Measurements from ENCODE around the gene TIGIT.

The TIGIT gene

GRCh38 chr3:114344492-114344891, 50.7 kb downstream of the TIGIT start:
- no peak for DNase-seq
- peaks cover 10% of the 10 kb centered on the region for H3K4me1 Mint-ChIP-seq
- TF ChIP-seq CTCF (IDR thresholded peaks at IDR 0.05) = no peak
- peaks cover 2% of the 10 kb centered on the region for H3K36me3 Mint-ChIP-seq (ENCODE audit: low read depth)
- no peak overlapping the region for H3K27ac Mint-ChIP-seq
- H3K9me3 Mint-ChIP-seq = no peaks in the 10 kb centered on the region
- H3K27me3 Mint-ChIP-seq (ENCODE audit: low read depth, poor library complexity) = no peaks in the 10 kb centered on the region
- no peak overlapping the region for H3K4me3 Mint-ChIP-seq

DNA sequence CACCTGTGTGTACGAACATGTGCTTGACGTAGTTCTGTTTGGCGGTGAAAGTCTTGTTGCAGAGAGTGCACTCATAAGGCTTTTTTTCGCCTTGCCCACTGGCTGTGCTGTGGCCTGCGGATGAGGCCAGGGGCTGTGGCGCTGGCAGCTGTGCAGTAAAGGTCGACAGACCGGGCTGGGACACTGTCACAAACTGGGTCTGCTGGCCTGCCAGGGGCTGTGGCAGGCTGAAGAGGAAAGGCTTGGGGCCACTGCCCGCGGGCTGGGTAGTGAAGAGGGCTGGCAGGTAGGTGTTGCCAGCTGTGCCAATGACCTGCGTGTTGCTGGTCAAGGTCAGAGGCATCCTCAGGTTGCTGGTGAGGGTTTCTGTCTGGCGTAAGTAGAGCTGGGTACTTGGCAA, 56.4 kb downstream of the TIGIT start:
- Mint-ChIP-seq H3K27ac (no peak overlapping the region), H3K4me1 (peaks cover 10% of the 10 kb centered on the region), H3K36me3 (ENCODE audit: low read depth) (peaks cover 15% of the 10 kb centered on the region), H3K9me3 (no peaks in the 10 kb centered on the region), H3K27me3 (ENCODE audit: low read depth, poor library complexity) (no peaks in the 10 kb centered on the region), H3K4me3 (no peak overlapping the region)
- TF ChIP-seq CTCF (IDR thresholded peaks at IDR 0.05) = no peak
- DNase-seq = no peak

DNA sequence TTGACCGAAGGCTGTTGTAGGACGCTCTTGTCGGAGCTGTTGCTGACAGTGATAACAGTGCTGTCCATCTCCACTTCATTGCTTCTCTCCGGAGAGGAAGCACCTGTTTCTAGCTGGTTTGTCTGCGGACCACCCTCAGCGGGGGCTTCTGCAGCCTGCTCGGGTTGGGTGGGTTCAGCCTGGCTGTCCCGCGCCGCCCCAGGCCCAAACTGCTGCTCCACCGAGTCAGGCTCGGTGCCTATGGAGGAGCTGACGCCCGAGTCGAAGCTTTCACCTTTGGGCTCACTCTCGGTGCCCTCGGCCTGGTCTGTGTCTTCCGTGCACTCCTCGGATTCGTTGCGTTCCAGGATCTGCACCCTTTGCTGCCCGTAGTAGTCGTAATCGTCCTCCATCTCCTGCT, 56.9 kb downstream of the TIGIT start:
- peaks cover 8% of the 10 kb centered on the region for H3K4me1 Mint-ChIP-seq
- no peak overlapping the region for H3K27ac Mint-ChIP-seq
- no peaks in the 10 kb centered on the region for H3K9me3 Mint-ChIP-seq
- no peaks in the 10 kb centered on the region for H3K27me3 Mint-ChIP-seq (ENCODE audit: low read depth, poor library complexity)
- H3K4me3 Mint-ChIP-seq = no peak overlapping the region
- no peak for TF ChIP-seq CTCF (IDR thresholded peaks at IDR 0.05)
- peaks cover 15% of the 10 kb centered on the region for H3K36me3 Mint-ChIP-seq (ENCODE audit: low read depth)
- no peak for DNase-seq

DNA sequence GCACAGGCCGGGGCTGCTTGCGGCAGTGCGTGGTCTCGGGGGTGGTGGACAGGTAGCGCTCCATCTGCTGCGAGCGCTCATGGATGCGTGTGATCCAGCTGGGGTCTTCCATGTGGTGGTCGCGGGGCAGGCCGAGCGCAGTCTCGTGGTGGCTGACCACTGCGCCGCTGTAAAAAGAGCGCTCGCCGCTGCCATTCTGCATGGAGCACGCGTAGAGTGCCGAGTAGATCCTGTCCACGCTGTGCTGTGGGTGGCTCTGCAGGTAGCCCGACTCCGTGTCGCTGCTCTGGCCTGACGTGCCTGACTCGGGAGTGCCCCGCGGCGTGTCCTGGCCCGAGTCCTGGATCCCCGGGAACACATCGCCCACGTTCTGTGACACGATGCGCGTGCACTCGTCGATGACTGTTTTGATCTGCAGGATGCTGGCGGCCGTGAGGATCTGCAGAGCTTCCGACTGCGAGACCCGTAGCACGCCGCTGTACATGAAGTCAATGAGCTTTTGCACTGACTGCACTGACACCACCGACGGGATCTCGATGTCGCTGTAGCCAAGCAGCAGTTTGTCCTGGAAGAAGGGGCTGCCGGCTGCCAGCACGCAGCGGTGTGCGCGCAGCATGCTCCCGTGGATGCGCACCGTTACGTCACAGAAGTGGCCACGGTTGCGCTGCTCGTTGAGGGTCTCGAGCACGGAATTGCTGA, 57.4 kb downstream of the TIGIT start:
- Mint-ChIP-seq H3K27ac (no peak overlapping the region), H3K36me3 (ENCODE audit: low read depth) (peaks cover 15% of the 10 kb centered on the region), H3K4me1 (peaks cover 4% of the 10 kb centered on the region), H3K4me3 (no peak overlapping the region), H3K27me3 (ENCODE audit: low read depth, poor library complexity) (no peaks in the 10 kb centered on the region), H3K9me3 (no peaks in the 10 kb centered on the region)
- no peak for TF ChIP-seq CTCF (IDR thresholded peaks at IDR 0.05)
- DNase-seq = no peak

DNA sequence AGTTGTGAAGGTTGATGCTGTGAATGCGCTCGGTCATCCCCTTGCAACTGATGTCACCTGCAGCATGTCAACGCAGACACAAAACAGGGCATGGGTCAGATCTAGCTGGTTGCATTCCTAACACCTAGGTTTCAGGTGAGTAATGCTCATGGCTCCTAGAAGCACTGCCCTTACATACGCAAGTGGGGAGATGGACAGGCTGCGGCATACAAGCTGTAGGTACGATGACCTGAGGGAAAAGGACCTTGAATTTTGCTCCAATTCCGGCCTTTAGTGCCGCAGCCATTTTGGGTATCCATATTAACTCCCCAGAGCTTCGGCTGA, 58.0 kb downstream of the TIGIT start:
- H3K36me3 Mint-ChIP-seq (ENCODE audit: low read depth) = peaks cover 15% of the 10 kb centered on the region
- no peaks in the 10 kb centered on the region for H3K9me3 Mint-ChIP-seq
- H3K4me1 Mint-ChIP-seq = peaks cover 4% of the 10 kb centered on the region
- H3K27me3 Mint-ChIP-seq (ENCODE audit: low read depth, poor library complexity) = no peaks in the 10 kb centered on the region
- no peak overlapping the region for H3K27ac Mint-ChIP-seq
- H3K4me3 Mint-ChIP-seq = no peak overlapping the region
- no peak for TF ChIP-seq CTCF (IDR thresholded peaks at IDR 0.05)
- DNase-seq = no peak

GRCh38 chr3:114355653-114356052, 61.8 kb downstream of the TIGIT start:
- H3K27ac Mint-ChIP-seq = no peak overlapping the region
- no peak overlapping the region for H3K4me3 Mint-ChIP-seq
- no peak for DNase-seq
- H3K36me3 Mint-ChIP-seq (ENCODE audit: low read depth) = peaks cover 4% of the 10 kb centered on the region
- no peaks in the 10 kb centered on the region for H3K9me3 Mint-ChIP-seq
- no peak for TF ChIP-seq CTCF (IDR thresholded peaks at IDR 0.05)
- no peaks in the 10 kb centered on the region for H3K4me1 Mint-ChIP-seq
- no peaks in the 10 kb centered on the region for H3K27me3 Mint-ChIP-seq (ENCODE audit: low read depth, poor library complexity)

Data from nephron progenitor cell (in vitro differentiated cells).